ENCODE results near the gene TCEA2. TPM values are rescaled to one million over a fixed set of nuclear protein-coding genes. Genes with fewer than 3 reads are reported as not detected.

TCEA2 gene
- total RNA-seq, 1 donor from 2014 or later: 21.8 TPM

GRCh38 chr20:64035933-64036345, 27.1 kb upstream of the TCEA2 start, which contains the start of gene C20orf204:
TSS of gene C20orf204 (plus strand) at chr20:64036182. CDS start at chr20:64036324, 142 bp downstream.
- no peak for DNase-seq (ENCODE audit: low read depth)

- no peak for DNase-seq (ENCODE audit: low read depth)
Measured at GRCh38 chr20:64036346-64037198, 26.4 kb upstream of the TCEA2 start.

GRCh38 chr20:64037199-64037497, 25.9 kb upstream of the TCEA2 start:
- DNase-seq (ENCODE audit: low read depth): no peak

- DNase-seq (ENCODE audit: low read depth): no peak
Measured at GRCh38 chr20:64037498-64038213, 25.3 kb upstream of the TCEA2 start.

GRCh38 chr20:64038224-64038564, 24.8 kb upstream of the TCEA2 start:
- no peak for DNase-seq (ENCODE audit: low read depth)

- peak; percentile 23 for DNase-seq (ENCODE audit: low read depth)
Measured at GRCh38 chr20:64038565-64039292, 24.3 kb upstream of the TCEA2 start.

- DNase-seq (ENCODE audit: low read depth): no peak
Measured at GRCh38 chr20:64039293-64040160, 23.5 kb upstream of the TCEA2 start.

- DNase-seq (ENCODE audit: low read depth): no peak
Measured at GRCh38 chr20:64040231-64041039, 22.6 kb upstream of the TCEA2 start.

- no peak for DNase-seq (ENCODE audit: low read depth)
Measured at GRCh38 chr20:64041040-64041780, 21.8 kb upstream of the TCEA2 start.

- DNase-seq (ENCODE audit: low read depth): no peak
Measured at GRCh38 chr20:64041781-64042053, 21.3 kb upstream of the TCEA2 start.

- DNase-seq (ENCODE audit: low read depth): no peak
Measured at GRCh38 chr20:64042054-64042781, 20.8 kb upstream of the TCEA2 start.

GRCh38 chr20:64043768-64044167, 19.2 kb upstream of the TCEA2 start:
- DNase-seq (ENCODE audit: low read depth): no peak

GRCh38 chr20:64044484-64045247, 18.3 kb upstream of the TCEA2 start:
- peak; percentile 49 for DNase-seq (ENCODE audit: low read depth)

GRCh38 chr20:64045346-64046011, 17.5 kb upstream of the TCEA2 start:
- DNase-seq (ENCODE audit: low read depth): no peak

GRCh38 chr20:64047046-64047389, 16.0 kb upstream of the TCEA2 start:
- DNase-seq (ENCODE audit: low read depth): no peak

GRCh38 chr20:64047968-64048401, 15.0 kb upstream of the TCEA2 start:
- DNase-seq (ENCODE audit: low read depth): no peak

GRCh38 chr20:64048402-64049044, 14.5 kb upstream of the TCEA2 start:
- DNase-seq (ENCODE audit: low read depth): no peak

Data from renal cortical epithelial cell (primary cell).